Trophoblast cell (in vitro differentiated cells and primary cell): Measurements from ENCODE around the gene TCERG1L.

Experiments
- DNase-seq, 2 donors: peaks; one replicate each; pipeline ENCODE4 v3.0.0-alpha.2; 2016
- H2AFZ ChIP-seq: 2 replicates; pipeline ENCODE4 v1.6.1; 2013; ENCODE audit warnings: low read length, moderate library complexity, mild to moderate bottlenecking; ENCODE audit not compliant: insufficient read depth, poor library complexity
- H2AK5ac ChIP-seq: 2 replicates; pipeline ENCODE4 v1.6.1; 2013; ENCODE audit warnings: mild to moderate bottlenecking, low read length
- H2BK120ac ChIP-seq: 2 replicates; pipeline ENCODE4 v1.6.1; 2013; ENCODE audit warnings: low read length, mild to moderate bottlenecking, moderate library complexity; ENCODE audit not compliant: insufficient read depth, poor library complexity
- H2BK12ac ChIP-seq: 2 replicates; pipeline ENCODE4 v1.6.1; 2013; ENCODE audit warnings: mild to moderate bottlenecking, low read length, moderate library complexity
- H2BK5ac ChIP-seq: 2 replicates; pipeline ENCODE4 v1.6.1; 2013; ENCODE audit warnings: low read length, low read depth, moderate library complexity, mild to moderate bottlenecking; ENCODE audit not compliant: poor library complexity
- H3K14ac ChIP-seq: 2 replicates; pipeline ENCODE4 v1.6.1; 2013; ENCODE audit warnings: mild to moderate bottlenecking, low read length
- H3K18ac ChIP-seq: 2 replicates; pipeline ENCODE4 v1.6.1; 2013; ENCODE audit warnings: mild to moderate bottlenecking, low read length
- H3K23ac ChIP-seq: 2 replicates; pipeline ENCODE4 v1.6.1; 2013; ENCODE audit warnings: low read length
- H3K27ac ChIP-seq: 2 replicates; pipeline ENCODE4 v1.5.1; 2013; ENCODE audit warnings: low read depth, mild to moderate bottlenecking, inconsistent platforms, low read length, moderate library complexity
- H3K27me3 ChIP-seq: 2 replicates; pipeline ENCODE4 v1.6.1; 2013; ENCODE audit warnings: inconsistent platforms, mild to moderate bottlenecking, low read length, moderate library complexity; ENCODE audit not compliant: insufficient read depth
- H3K36me3 ChIP-seq, 2 experiments: 1 replicate in 1 of 2; 2 replicates in 1 of 2; pipeline ENCODE4 v1.6.1; 2013; ENCODE audit warnings: low read length in 2 of 2, mild to moderate bottlenecking in 2 of 2, moderate library complexity in 1 of 2; ENCODE audit not compliant: insufficient read depth in 2 of 2, control insufficient read depth in 1 of 2
- H3K4ac ChIP-seq: 2 replicates; pipeline ENCODE4 v1.6.1; 2013; ENCODE audit warnings: low read depth, mild to moderate bottlenecking, low read length, moderate library complexity
- H3K4me1 ChIP-seq, 2 experiments: 1 replicate in 1 of 2; 2 replicates in 1 of 2; pipeline ENCODE4 v1.6.1; 2013; ENCODE audit warnings: low read length in 2 of 2, mild to moderate bottlenecking in 2 of 2, moderate library complexity in 1 of 2; ENCODE audit not compliant: insufficient read depth in 2 of 2, control insufficient read depth in 1 of 2
- H3K4me2 ChIP-seq: 2 replicates; pipeline ENCODE4 v1.6.1; 2013; ENCODE audit warnings: inconsistent platforms, mild to moderate bottlenecking, low read length, moderate library complexity
- H3K4me3 ChIP-seq: 2 replicates; pipeline ENCODE4 v1.5.1; 2013; ENCODE audit warnings: mild to moderate bottlenecking, low read depth, low read length, inconsistent platforms
- H3K79me1 ChIP-seq: one replicate; pipeline ENCODE4 v1.6.1; 2013; ENCODE audit warnings: low read length
- H3K79me2 ChIP-seq: 2 replicates; pipeline ENCODE4 v1.6.1; 2013; ENCODE audit warnings: low read length, mild to moderate bottlenecking; ENCODE audit not compliant: control insufficient read depth, insufficient read depth, poor library complexity
- H3K9ac ChIP-seq: 2 replicates; pipeline ENCODE4 v1.6.1; 2013; ENCODE audit warnings: mild to moderate bottlenecking, low read length
- H3K9me3 ChIP-seq: 2 replicates; pipeline ENCODE4 v1.6.1; 2013; ENCODE audit warnings: low read depth, mild to moderate bottlenecking, control low read depth, inconsistent platforms, low read length; ENCODE audit not compliant: insufficient read depth
- H4K12ac ChIP-seq: 2 replicates; pipeline ENCODE4 v1.6.1; 2013; ENCODE audit warnings: low read depth, mild to moderate bottlenecking, low read length, moderate library complexity
- H4K8ac ChIP-seq: 2 replicates; pipeline ENCODE4 v1.6.1; 2013; ENCODE audit warnings: low read depth, mild to moderate bottlenecking, low read length, moderate library complexity
- H4K91ac ChIP-seq: one replicate; pipeline ENCODE4 v1.6.1; 2013; ENCODE audit warnings: low read depth, mild to moderate bottlenecking, low read length, moderate library complexity
- WGBS: extraction: QIAGEN DNeasy Blood & Tissue Kit; methylation state at CpG from one replicate; pipeline ENCODE4 v1.1.7; 2013; ENCODE audit warnings: missing lambda C conversion rate; ENCODE audit not compliant: insufficient read length, insufficient coverage; ENCODE audit errors: extremely low coverage; 5-methylcytosine and 5-hydroxymethylcytosine counted together

TCERG1L gene

DNA sequence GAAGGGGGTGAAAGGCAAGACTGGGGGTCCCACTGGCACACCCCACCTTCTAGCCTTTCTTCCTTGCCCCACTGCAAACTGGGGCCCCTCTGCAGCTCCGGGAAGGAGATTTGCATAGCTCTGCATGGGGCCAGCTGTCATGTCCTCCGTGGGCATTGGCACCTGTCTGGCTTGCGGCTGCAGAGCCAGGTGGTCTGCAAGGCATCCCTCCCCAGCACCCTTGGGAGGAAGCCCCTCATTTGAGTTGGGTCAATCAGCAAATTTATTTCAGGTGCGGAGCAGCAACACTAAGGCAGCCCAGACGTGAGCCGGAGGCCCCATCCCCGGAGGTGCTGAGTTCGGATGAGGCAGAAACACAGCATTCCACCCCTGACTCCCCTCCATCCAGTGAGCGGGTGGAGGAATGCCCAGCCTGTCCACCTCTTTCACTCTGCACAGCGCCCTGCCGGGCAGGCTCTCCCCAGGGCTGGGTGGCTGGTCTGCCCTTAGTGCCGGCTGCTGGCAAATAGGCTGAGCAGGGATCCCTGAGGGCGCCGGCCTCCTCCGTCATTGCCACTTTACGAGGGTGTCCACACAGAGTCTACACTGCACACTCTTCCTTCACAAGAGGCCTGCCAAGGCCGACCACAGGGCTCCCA lies 143.2 kb downstream of the TCERG1L start:
- H3K79me2 ChIP-seq: no peaks in the 10 kb centered on the region
- H3K18ac ChIP-seq: no peak overlapping the region
- H2BK5ac ChIP-seq: no peak overlapping the region
- no peak overlapping the region for H2AFZ ChIP-seq
- no CpG with 5 or more reads among the region's 17 CpGs for WGBS
- no peak overlapping the region for H3K27ac ChIP-seq
- no peak overlapping the region for H3K9ac ChIP-seq
- H4K8ac ChIP-seq: no peak overlapping the region
- H2AK5ac ChIP-seq: no peak overlapping the region
- no peak overlapping the region for H3K23ac ChIP-seq
- H4K91ac ChIP-seq: no peak overlapping the region
- H3K14ac ChIP-seq: no peak overlapping the region
- no peaks in the 10 kb centered on the region for H3K27me3 ChIP-seq
- no peaks in the 10 kb centered on the region for H3K9me3 ChIP-seq
- H4K12ac ChIP-seq: no peak overlapping the region
- H3K4me3 ChIP-seq: no peak overlapping the region
- no peak overlapping the region for H2BK120ac ChIP-seq
- no peak overlapping the region for H3K4ac ChIP-seq
- no peak overlapping the region for H2BK12ac ChIP-seq
- no peaks in the 10 kb centered on the region for H3K79me1 ChIP-seq
- no peak overlapping the region for H3K4me2 ChIP-seq
- no peaks in the 10 kb centered on the region for H3K36me3 ChIP-seq
- peaks cover 0 to 7% of the 10 kb centered on the region in 2 experiments for H3K4me1 ChIP-seq
- DNase-seq: no peak

DNA sequence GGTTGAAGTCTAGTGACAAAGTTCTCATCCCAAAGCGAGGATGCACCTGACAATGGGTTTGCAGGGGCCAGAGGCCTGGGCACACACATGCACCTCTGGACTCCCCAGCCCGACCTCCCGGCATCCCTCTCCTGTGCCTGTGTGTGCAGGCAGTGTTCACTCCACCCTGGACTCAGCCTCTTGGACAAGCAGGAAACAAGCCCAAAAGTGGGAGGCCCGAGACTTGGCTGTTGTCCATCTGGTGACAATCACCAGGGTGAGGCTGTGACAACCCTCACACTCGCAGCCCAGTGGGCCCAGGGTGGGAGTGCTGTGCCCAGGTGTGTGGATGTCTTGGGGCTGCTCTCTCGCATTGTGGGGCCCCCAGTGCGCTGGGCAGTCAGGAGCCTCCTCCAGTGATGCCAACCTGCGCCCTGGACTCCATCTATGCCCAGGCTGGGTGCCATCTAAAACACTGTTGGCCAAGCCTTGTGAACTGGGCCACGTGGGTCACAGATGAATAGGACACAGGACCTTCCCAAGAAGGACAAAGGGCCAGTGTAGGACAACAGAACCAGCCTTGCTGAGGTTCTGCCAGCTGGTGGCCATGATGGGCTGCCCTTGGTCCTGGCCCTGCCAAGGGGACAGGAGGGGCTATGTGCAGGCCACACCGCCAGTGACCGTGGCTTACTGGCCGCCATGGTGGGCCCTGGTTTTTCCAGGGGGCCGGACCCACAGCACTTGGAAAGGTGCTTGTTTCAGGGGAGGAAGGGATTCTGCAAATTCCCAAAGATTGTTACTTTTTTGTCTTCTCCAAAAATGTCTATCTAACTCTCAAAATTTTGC lies 144.3 kb downstream of the TCERG1L start:
- Histone ChIP-seq H3K27me3 (no peaks in the 10 kb centered on the region), H2BK12ac (no peak overlapping the region), H2BK5ac (no peak overlapping the region), H4K8ac (no peak overlapping the region), H3K36me3 (no peaks in the 10 kb centered on the region), H3K4me3 (no peak overlapping the region), H2BK120ac (no peak overlapping the region), H3K4me1 (peaks cover 0 to 7% of the 10 kb centered on the region in 2 experiments), H4K12ac (no peak overlapping the region), H3K4me2 (no peak overlapping the region), H3K4ac (no peak overlapping the region), H3K9ac (no peak overlapping the region), H3K27ac (no peak overlapping the region), H3K23ac (no peak overlapping the region), H3K79me2 (no peaks in the 10 kb centered on the region), H3K14ac (no peak overlapping the region), H2AFZ (no peak overlapping the region), H4K91ac (no peak overlapping the region), H3K9me3 (no peaks in the 10 kb centered on the region), H3K18ac (no peak overlapping the region), H3K79me1 (no peaks in the 10 kb centered on the region), H2AK5ac (no peak overlapping the region)
- WGBS: no CpG with 5 or more reads among the region's 13 CpGs
- no peak for DNase-seq

DNA sequence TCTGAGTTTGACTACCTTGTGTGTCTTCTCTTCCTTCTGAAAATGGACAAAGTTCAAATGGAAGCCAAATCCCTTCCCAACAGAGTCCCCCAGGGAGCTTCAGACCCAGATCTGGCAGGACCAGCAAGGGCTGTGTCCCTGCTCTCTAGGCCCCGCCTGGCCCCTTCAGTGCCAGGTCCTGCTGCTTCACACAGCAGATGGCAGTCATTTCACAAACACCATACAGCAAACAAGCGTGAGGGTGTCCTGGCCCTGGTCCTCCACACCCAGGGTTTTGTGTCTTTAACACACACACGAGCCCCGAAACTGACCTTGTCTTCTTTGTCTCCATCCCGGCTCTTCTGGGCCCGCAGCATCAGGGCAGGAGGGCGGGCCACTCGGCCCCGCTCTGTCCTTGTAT lies 145.0 kb downstream of the TCERG1L start:
- Histone ChIP-seq H2BK12ac (no peak overlapping the region), H2BK5ac (no peak overlapping the region), H3K27ac (no peak overlapping the region), H2BK120ac (no peak overlapping the region), H3K18ac (no peak overlapping the region), H4K91ac (no peak overlapping the region), H3K9me3 (no peaks in the 10 kb centered on the region), H3K4me3 (no peak overlapping the region), H3K9ac (no peak overlapping the region), H3K79me1 (no peaks in the 10 kb centered on the region), H2AK5ac (no peak overlapping the region), H3K79me2 (no peaks in the 10 kb centered on the region), H3K36me3 (no peaks in the 10 kb centered on the region), H3K4me1 (peaks cover 0 to 7% of the 10 kb centered on the region in 2 experiments), H4K12ac (no peak overlapping the region), H4K8ac (no peak overlapping the region), H3K4me2 (no peak overlapping the region), H3K4ac (no peak overlapping the region), H3K27me3 (no peaks in the 10 kb centered on the region), H2AFZ (no peak overlapping the region), H3K14ac (no peak overlapping the region), H3K23ac (no peak overlapping the region)
- no CpG with 5 or more reads among the region's 9 CpGs for WGBS
- no peak for DNase-seq

DNA sequence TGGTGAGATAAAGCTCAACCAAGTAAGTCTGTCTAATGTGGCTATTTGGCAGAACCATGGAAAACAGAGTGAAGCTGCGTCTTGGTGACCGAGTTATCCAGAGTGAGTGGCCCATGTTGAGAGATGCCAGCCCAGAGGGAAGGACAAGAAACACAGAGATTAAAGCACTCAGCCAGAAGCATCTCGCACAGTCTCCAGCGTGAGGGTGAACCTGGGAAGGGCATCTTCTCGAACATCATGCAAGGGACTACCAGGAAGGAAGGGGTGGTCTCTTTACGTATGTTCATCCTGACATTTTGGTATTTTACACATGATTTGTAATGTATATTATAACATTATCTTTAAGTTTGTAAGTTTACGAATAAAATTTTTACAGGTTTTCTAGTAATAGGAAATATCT lies 146.4 kb downstream of the TCERG1L start:
- no peak overlapping the region for H3K9ac ChIP-seq
- H4K91ac ChIP-seq: no peak overlapping the region
- peaks cover 0 to 3% of the 10 kb centered on the region in 2 experiments for H3K36me3 ChIP-seq
- H3K4ac ChIP-seq: no peak overlapping the region
- H3K23ac ChIP-seq: no peak overlapping the region
- no peak overlapping the region for H3K4me2 ChIP-seq
- H3K27me3 ChIP-seq: no peaks in the 10 kb centered on the region
- H3K27ac ChIP-seq: no peak overlapping the region
- H3K4me1 ChIP-seq: peaks cover 0 to 7% of the 10 kb centered on the region in 2 experiments
- DNase-seq: no peak
- no peak overlapping the region for H3K18ac ChIP-seq
- no peak overlapping the region for H3K4me3 ChIP-seq
- H2AK5ac ChIP-seq: no peak overlapping the region
- no peak overlapping the region for H3K14ac ChIP-seq
- no peak overlapping the region for H2BK120ac ChIP-seq
- no peak overlapping the region for H2BK5ac ChIP-seq
- H4K8ac ChIP-seq: no peak overlapping the region
- no peak overlapping the region for H4K12ac ChIP-seq
- no peaks in the 10 kb centered on the region for H3K79me2 ChIP-seq
- no peaks in the 10 kb centered on the region for H3K9me3 ChIP-seq
- H3K79me1 ChIP-seq: no peaks in the 10 kb centered on the region
- no peak overlapping the region for H2BK12ac ChIP-seq
- no peak overlapping the region for H2AFZ ChIP-seq
- no CpG with 5 or more reads among the region's 7 CpGs for WGBS
